HCT116 (cell line): ENCODE measurements around the gene SH2D1A. TPM values are rescaled to one million over a fixed set of nuclear protein-coding genes. Genes with fewer than 3 reads are reported as not detected.

Source experiments
- ATAC-seq: fragments of 200-7000 bp; cut with Tn5 transposase; 2 replicates; pipeline ENCODE4 v1.9.1; 2020; ENCODE audit warnings: mild to moderate bottlenecking, moderate library complexity
- BruUV-seq: library from RNA; stranded (reverse); fragments of 400-500 nt; replicated peaks from 2 replicates; lab custom pipeline; 2021; lab: Mats Ljungman, UMichigan
- CTCF ChIA-PET: fragments of 300-600 bp; sonication (Branson Sonifier 250); formaldehyde crosslinking; loops from one replicate; lab custom pipeline; 2021; ENCODE audit warnings: antibody characterized with exemption; lab: Charles Lee
- POLR2A ChIA-PET: fragments of 300-600, 350-600 bp; sonication (Branson Sonifier 250); formaldehyde crosslinking; loops from one replicate; lab custom pipeline; 2021; ENCODE audit warnings: antibody characterized with exemption; lab: Charles Lee
- RAD21 ChIA-PET, 2 experiments: fragments of 300-600 bp; sonication (Branson Sonifier 250); formaldehyde crosslinking; loops; one replicate each; lab custom pipeline; 2023; ENCODE audit warnings: low total read pairs in 2 of 2; ENCODE audit not compliant: uncharacterized antibody in 2 of 2, unreplicated experiment in 2 of 2, low non-redundant PET in 1 of 2; lab: Charles Lee
- DNase-seq: peaks from one replicate; pipeline ENCODE4 v3.0.0-alpha.2; 2010; ENCODE audit warnings: low read depth, low spot score
- H2AFZ ChIP-seq: fragments of 200-600 bp; shearing (Covaris generic), sonication (generic); 2 replicates; pipeline ENCODE4 v1.6.1; 2017; ENCODE audit warnings: low read depth, mixed run types, mixed read lengths, antibody characterized with exemption, low read length; ENCODE audit not compliant: poor library complexity, severe bottlenecking
- H3K27ac ChIP-seq: 2 replicates; pipeline ENCODE4 v1.5.1; 2012; ENCODE audit warnings: low read depth, low read length
- H3K27me3 ChIP-seq: fragments of 200-600 bp; sonication (generic); 2 replicates; pipeline ENCODE4 v1.6.1; 2016; ENCODE audit warnings: mixed run types, low read length, mixed read lengths; ENCODE audit not compliant: insufficient read depth
- H3K36me3 ChIP-seq, 2 experiments: fragments of 200-500 bp in 1 of 2; fragments of 200-600 bp in 1 of 2; sonication (Bioruptor generic) in 1 of 2; sonication (generic) in 1 of 2; 2 replicates each; pipeline versions ENCODE4 v1.5.1 to v1.6.1; 2014 to 2016; ENCODE audit warnings: low read length in 2 of 2, inconsistent platforms in 1 of 2, mixed read lengths in 1 of 2, mixed run types in 1 of 2; ENCODE audit not compliant: insufficient read depth in 2 of 2, control insufficient read depth in 1 of 2
- H3K4me1 ChIP-seq, 2 experiments: fragments of 200-600 bp in 1 of 2; sonication (generic) in 1 of 2; 2 replicates each; pipeline versions ENCODE4 v1.5.1 to v1.6.1; 2012 to 2017; ENCODE audit warnings: low read length in 2 of 2, inconsistent platforms in 1 of 2, mild to moderate bottlenecking in 1 of 2, mixed read lengths in 1 of 2, mixed run types in 1 of 2, moderate library complexity in 1 of 2; ENCODE audit not compliant: insufficient read depth in 2 of 2, control insufficient read depth in 1 of 2
- H3K4me2 ChIP-seq: fragments of 200-600 bp; sonication (generic); 2 replicates; pipeline ENCODE4 v1.6.1; 2017; ENCODE audit warnings: mixed run types, low read length, mixed read lengths
- H3K4me3 ChIP-seq, 2 experiments: fragments of 200-600 bp in 1 of 2; sonication (generic) in 1 of 2; replicated peaks in 1 of 2; 2 replicates each; pipeline ENCODE4 v1.5.1; 2011 to 2016; ENCODE audit warnings: low read length in 2 of 2, control low read depth in 1 of 2, low read depth in 1 of 2, mild to moderate bottlenecking in 1 of 2, mixed read lengths in 1 of 2, mixed run types in 1 of 2
- H3K79me2 ChIP-seq: fragments of 200-600 bp; sonication (generic); 2 replicates; pipeline ENCODE4 v1.6.1; 2017; ENCODE audit warnings: mild to moderate bottlenecking, mixed run types, low read length, moderate library complexity, mixed read lengths; ENCODE audit not compliant: insufficient read depth
- H3K9ac ChIP-seq: fragments of 200-600 bp; sonication (generic); 2 replicates; pipeline ENCODE4 v1.6.1; 2016; ENCODE audit warnings: low read length, mixed read lengths
- H3K9me2 ChIP-seq: fragments of 200-600 bp; sonication (generic), shearing (Covaris generic); 2 replicates; pipeline ENCODE4 v1.6.1; 2017; ENCODE audit warnings: mixed run types, mild to moderate bottlenecking, moderate library complexity; ENCODE audit not compliant: insufficient read depth
- H3K9me3 ChIP-seq, 2 experiments: fragments of 200-500 bp in 1 of 2; fragments of 200-600 bp in 1 of 2; sonication (Bioruptor generic) in 1 of 2; sonication (generic) in 1 of 2; 2 replicates each; pipeline ENCODE4 v1.6.1; 2014 to 2017; ENCODE audit warnings: low read length in 2 of 2, mixed read lengths in 2 of 2, inconsistent platforms in 1 of 2, low read depth in 1 of 2, mild to moderate bottlenecking in 1 of 2, mixed run types in 1 of 2, moderate library complexity in 1 of 2; ENCODE audit not compliant: control insufficient read depth in 1 of 2, insufficient read depth in 1 of 2
- H4K20me1 ChIP-seq: fragments of 200-600 bp; sonication (generic), shearing (Covaris generic); 2 replicates; pipeline ENCODE4 v1.6.1; 2017; ENCODE audit warnings: mixed run types, mild to moderate bottlenecking, moderate library complexity; ENCODE audit not compliant: insufficient read depth
- CBX3 ChIP-seq: IDR thresholded peaks from 2 replicates; pipeline ENCODE4 v1.6.1; 2012; ENCODE audit warnings: low read depth
- JUND ChIP-seq: IDR thresholded peaks from 2 replicates; pipeline ENCODE4 v1.6.1; 2012
- MAX ChIP-seq: IDR thresholded peaks from 2 replicates; pipeline ENCODE4 v1.6.1; 2012
- POLR2AphosphoS5 ChIP-seq: IDR thresholded peaks from 2 replicates; pipeline ENCODE4 v1.6.1; 2011; ENCODE audit warnings: mild to moderate bottlenecking, low read depth, low read length, moderate library complexity
- RAD21 ChIP-seq: IDR thresholded peaks from 2 replicates; pipeline ENCODE4 v1.6.1; 2012; ENCODE audit warnings: low read depth, mild to moderate bottlenecking
- REST ChIP-seq: IDR thresholded peaks from 2 replicates; pipeline ENCODE4 v1.6.1; 2012; ENCODE audit warnings: low read depth
- SP1 ChIP-seq: IDR thresholded peaks from 2 replicates; pipeline ENCODE4 v1.6.1; 2012; ENCODE audit warnings: low read depth
- ZBTB33 ChIP-seq: IDR thresholded peaks from 2 replicates; pipeline ENCODE4 v1.6.1; 2011; ENCODE audit warnings: mild to moderate bottlenecking, low read length, moderate library complexity; ENCODE audit not compliant: insufficient replicate concordance; ENCODE audit errors: extremely low read depth
- intact Hi-C: fragments of 100-400 bp; cut with micrococcal nuclease; formaldehyde crosslinking; loops from 2 replicates; pipeline ENCODE4 v1.10.0; 2022
- total RNA-seq: library from RNA; stranded (reverse); gene quantifications from one replicate; pipeline ENCODE4 v1.2.1, GENCODE V29; 2021; ENCODE audit not compliant: unreplicated experiment

SH2D1A gene
- total RNA-seq, 1 experiment from 2014 or later: 0.15 TPM

- no peaks in the 10 kb centered on the region for H3K9me3 ChIP-seq
- no peak overlapping the region for H3K27ac ChIP-seq
- H4K20me1 ChIP-seq: no peaks in the 10 kb centered on the region
- H3K4me2 ChIP-seq: no peak overlapping the region
- ATAC-seq (no peak), DNase-seq (no peak)
- no peaks in the 10 kb centered on the region for H3K36me3 ChIP-seq
- H3K4me1 ChIP-seq: no peaks in the 10 kb centered on the region
- no peak overlapping the region for H2AFZ ChIP-seq
- no peak overlapping the region for H3K9ac ChIP-seq
- no peaks in the 10 kb centered on the region for H3K27me3 ChIP-seq
- H3K79me2 ChIP-seq: no peaks in the 10 kb centered on the region
- ChIA-PET RAD21 (no interaction called here), POLR2A (no interaction called here), CTCF (no interaction called here)
- no peak overlapping the region for H3K4me3 ChIP-seq
- no peaks in the 10 kb centered on the region for H3K9me2 ChIP-seq
- intact Hi-C loops: no loop called here
- no TSS peak for BruUV-seq
- TF ChIP-seq CBX3 (no peak), POLR2AphosphoS5 (no peak), ZBTB33 (no peak), REST (no peak), JUND (no peak), SP1 (no peak), MAX (no peak), RAD21 (no peak)
Observed at GRCh38 chrX:124413244-124413643, 66.9 kb downstream of the SH2D1A start.
